OCI-LY3 (cell line): ENCODE results near the gene KANK3.

Source experiments
- H2AFZ ChIP-seq: fragments of 200-600, 300-600 bp; shearing (Covaris generic); 2 replicates; pipeline ENCODE4 v1.6.0; 2014; ENCODE audit warnings: antibody characterized with exemption, low read depth, low read length
- H3K27ac ChIP-seq: fragments of 200-600, 300-600 bp; sonication (generic); 2 replicates; pipeline ENCODE4 v1.5.1; 2014; ENCODE audit warnings: mild to moderate bottlenecking, low read length, moderate library complexity, mixed read lengths
- H3K27me3 ChIP-seq: fragments of 200-600, 300-600 bp; sonication (generic); 2 replicates; pipeline ENCODE4 v1.6.1; 2014; ENCODE audit warnings: low read depth, low read length, mixed read lengths
- H3K36me3 ChIP-seq: fragments of 200-600, 300-600 bp; sonication (generic); replicated peaks from 2 replicates; pipeline ENCODE3; 2014; ENCODE audit warnings: low read depth, low read length, mixed read lengths
- H3K4me1 ChIP-seq: fragments of 300-600, 200-600 bp; sonication (generic); 2 replicates; pipeline ENCODE4 v1.6.1; 2014; ENCODE audit warnings: low read length, mixed read lengths
- H3K4me2 ChIP-seq: fragments of 200-600, 300-600 bp; sonication (generic); 2 replicates; pipeline ENCODE4 v1.6.1; 2014; ENCODE audit warnings: low read length, mixed read lengths
- H3K4me3 ChIP-seq: fragments of 300-600, 200-600 bp; sonication (generic); 2 replicates; pipeline ENCODE4 v1.5.1; 2014; ENCODE audit warnings: antibody characterized with exemption, mild to moderate bottlenecking, low read length, moderate library complexity
- H3K79me2 ChIP-seq: fragments of 300-600, 200-600 bp; shearing (Covaris generic); 2 replicates; pipeline ENCODE4 v1.6.1; 2014; ENCODE audit warnings: mild to moderate bottlenecking, low read length, mixed read lengths
- H3K9ac ChIP-seq: fragments of 300-600, 200-600 bp; shearing (Covaris generic); 2 replicates; pipeline ENCODE4 v1.6.0; 2014; ENCODE audit warnings: mild to moderate bottlenecking, low read length, moderate library complexity
- H3K9me3 ChIP-seq: fragments of 200-600, 300-600 bp; shearing (Covaris generic); 2 replicates; pipeline ENCODE4 v1.6.1; 2014; ENCODE audit warnings: low read length, mixed read lengths; ENCODE audit not compliant: insufficient read depth
- H4K20me1 ChIP-seq: fragments of 200-600, 300-600 bp; sonication (generic); 2 replicates; pipeline ENCODE4 v1.6.1; 2016; ENCODE audit warnings: low read length, mixed read lengths; ENCODE audit not compliant: insufficient read depth
- EZH2phosphoT487 ChIP-seq: fragments of 200-600 bp; shearing (Covaris generic); IDR thresholded peaks from 2 replicates; pipeline ENCODE4 v1.6.1; 2018; ENCODE audit warnings: antibody characterized with exemption, mixed run types, low read depth
- TF ChIP-seq, protein P1 (sequence below): fragments of 200-600, 300-600 bp; sonication (generic); IDR thresholded peaks from 2 replicates; pipeline ENCODE4 v1.5.1; 2014; ENCODE audit warnings: antibody characterized with exemption, low read length, low read depth

KANK3 gene

GRCh38 chr19:8307965-8308866 is 34.8 kb downstream of the KANK3 start, which contains the start of gene CD320:
CD320 (minus strand) TSS chr19:8308358; CDS start chr19:8308290, 68 bp downstream.
- Histone ChIP-seq H3K27ac (peak within 1 kb of the TSS; percentile 45), H2AFZ (no peak within 1 kb of the TSS; the same call in 1 of the 2 replicates), H4K20me1 (no peaks in the 10 kb centered on the region), H3K36me3 (peaks cover 41% of the 10 kb centered on the region), H3K4me2 (peak within 1 kb of the TSS; percentile 81), H3K79me2 (peaks cover 36% of the 10 kb centered on the region), H3K27me3 (no peaks in the 10 kb centered on the region), H3K4me3 (peak within 1 kb of the TSS; percentile 82), H3K9ac (peak within 1 kb of the TSS; percentile 79), H3K4me1 (peaks cover 17% of the 10 kb centered on the region), H3K9me3 (no peaks in the 10 kb centered on the region)
- TF ChIP-seq, protein P1, sequence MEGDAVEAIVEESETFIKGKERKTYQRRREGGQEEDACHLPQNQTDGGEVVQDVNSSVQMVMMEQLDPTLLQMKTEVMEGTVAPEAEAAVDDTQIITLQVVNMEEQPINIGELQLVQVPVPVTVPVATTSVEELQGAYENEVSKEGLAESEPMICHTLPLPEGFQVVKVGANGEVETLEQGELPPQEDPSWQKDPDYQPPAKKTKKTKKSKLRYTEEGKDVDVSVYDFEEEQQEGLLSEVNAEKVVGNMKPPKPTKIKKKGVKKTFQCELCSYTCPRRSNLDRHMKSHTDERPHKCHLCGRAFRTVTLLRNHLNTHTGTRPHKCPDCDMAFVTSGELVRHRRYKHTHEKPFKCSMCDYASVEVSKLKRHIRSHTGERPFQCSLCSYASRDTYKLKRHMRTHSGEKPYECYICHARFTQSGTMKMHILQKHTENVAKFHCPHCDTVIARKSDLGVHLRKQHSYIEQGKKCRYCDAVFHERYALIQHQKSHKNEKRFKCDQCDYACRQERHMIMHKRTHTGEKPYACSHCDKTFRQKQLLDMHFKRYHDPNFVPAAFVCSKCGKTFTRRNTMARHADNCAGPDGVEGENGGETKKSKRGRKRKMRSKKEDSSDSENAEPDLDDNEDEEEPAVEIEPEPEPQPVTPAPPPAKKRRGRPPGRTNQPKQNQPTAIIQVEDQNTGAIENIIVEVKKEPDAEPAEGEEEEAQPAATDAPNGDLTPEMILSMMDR, result no peak
- no peak for TF ChIP-seq EZH2phosphoT487

DNA sequence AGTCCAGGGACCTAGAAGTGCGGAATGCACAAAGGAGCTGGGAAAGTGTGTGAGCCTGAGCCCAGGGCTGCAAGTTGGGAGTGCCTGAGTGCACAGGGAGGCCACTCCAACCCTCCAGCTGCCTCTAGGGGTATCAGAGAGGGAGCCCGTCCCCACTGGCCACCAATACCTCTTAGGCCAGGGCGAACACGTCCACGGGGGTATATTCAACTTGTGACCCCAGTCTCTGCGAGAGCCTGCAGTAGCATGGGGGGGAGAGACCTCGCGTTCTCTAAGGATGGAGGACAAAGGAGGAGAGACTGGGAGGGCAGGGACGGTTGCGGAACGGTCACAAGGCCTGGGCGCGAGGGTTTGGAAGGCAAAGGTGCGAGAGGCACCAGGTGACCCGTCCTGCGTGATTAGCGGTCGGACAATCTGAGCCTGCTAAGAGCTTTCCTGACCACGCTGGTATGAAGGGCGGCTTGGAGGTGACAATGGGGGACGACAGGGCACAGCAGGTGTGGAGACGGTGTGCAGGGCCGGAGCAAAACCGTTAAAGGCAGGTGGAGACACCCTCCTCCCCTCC is 35.6 kb downstream of the KANK3 start:
- Histone ChIP-seq H4K20me1 (no peaks in the 10 kb centered on the region), H3K9ac (peak overlapping the region; percentile 79), H3K4me1 (peaks cover 17% of the 10 kb centered on the region), H2AFZ (no peak overlapping the region; the same call in 1 of the 2 replicates), H3K4me2 (peak overlapping the region; percentile 81), H3K9me3 (no peaks in the 10 kb centered on the region), H3K79me2 (peaks cover 36% of the 10 kb centered on the region), H3K27me3 (no peaks in the 10 kb centered on the region), H3K4me3 (peak overlapping the region; percentile 82), H3K27ac (peak overlapping the region; percentile 45), H3K36me3 (peaks cover 41% of the 10 kb centered on the region)
- TF ChIP-seq EZH2phosphoT487, result no peak
- TF ChIP-seq, protein P1, result no peak

GRCh38 chr19:8306235-8307054 is 36.6 kb downstream of the KANK3 start:
- H2AFZ ChIP-seq, result no peak overlapping the region
- no peaks in the 10 kb centered on the region for H3K9me3 ChIP-seq
- H4K20me1 ChIP-seq, result no peaks in the 10 kb centered on the region
- no peaks in the 10 kb centered on the region for H3K27me3 ChIP-seq
- peaks cover 17% of the 10 kb centered on the region for H3K4me1 ChIP-seq
- H3K27ac ChIP-seq, result no peak overlapping the region
- H3K4me3 ChIP-seq, result peak overlapping the region; percentile 82
- peaks cover 42% of the 10 kb centered on the region for H3K36me3 ChIP-seq
- peak overlapping the region; percentile 79; the same call in 1 of the 2 replicates for H3K9ac ChIP-seq
- no peak for TF ChIP-seq EZH2phosphoT487
- TF ChIP-seq, protein P1, result no peak
- H3K4me2 ChIP-seq, result peak overlapping the region; percentile 81
- H3K79me2 ChIP-seq, result peaks cover 36% of the 10 kb centered on the region
